GM18526 (cell line): ENCODE data around the gene C1orf21.

ENCODE experiments used
- POLR2A ChIP-seq: IDR thresholded peaks from 3 replicates; pipeline ENCODE4 v1.6.1; 2011; ENCODE audit not compliant: insufficient read length; ENCODE audit errors: extremely low read depth

The C1orf21 gene

GRCh38 chr1:184497959-184498723, 111.3 kb downstream of the C1orf21 start:
- TF ChIP-seq POLR2A = no peak

GRCh38 chr1:184499616-184500015, 112.8 kb downstream of the C1orf21 start:
- no peak for TF ChIP-seq POLR2A

DNA sequence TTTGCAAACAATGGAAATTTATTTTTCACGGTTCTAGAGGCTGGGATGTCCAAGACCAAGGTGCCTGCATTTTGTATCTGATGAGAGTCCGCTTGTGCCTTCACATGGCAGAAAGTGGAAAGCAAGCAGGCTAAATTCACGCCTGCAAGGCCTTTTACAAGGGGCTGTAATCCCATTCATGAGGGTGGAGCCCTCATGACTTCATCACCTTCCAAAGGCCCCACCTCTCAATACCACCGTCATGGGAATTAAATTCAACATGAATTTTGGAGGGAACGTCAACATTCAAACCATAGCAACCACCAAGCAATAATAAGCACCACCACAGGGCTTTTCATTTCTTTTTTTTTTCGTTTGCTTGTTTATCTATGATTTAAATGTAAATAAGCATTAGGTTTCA, 115.3 kb downstream of the C1orf21 start:
- TF ChIP-seq POLR2A = no peak

DNA sequence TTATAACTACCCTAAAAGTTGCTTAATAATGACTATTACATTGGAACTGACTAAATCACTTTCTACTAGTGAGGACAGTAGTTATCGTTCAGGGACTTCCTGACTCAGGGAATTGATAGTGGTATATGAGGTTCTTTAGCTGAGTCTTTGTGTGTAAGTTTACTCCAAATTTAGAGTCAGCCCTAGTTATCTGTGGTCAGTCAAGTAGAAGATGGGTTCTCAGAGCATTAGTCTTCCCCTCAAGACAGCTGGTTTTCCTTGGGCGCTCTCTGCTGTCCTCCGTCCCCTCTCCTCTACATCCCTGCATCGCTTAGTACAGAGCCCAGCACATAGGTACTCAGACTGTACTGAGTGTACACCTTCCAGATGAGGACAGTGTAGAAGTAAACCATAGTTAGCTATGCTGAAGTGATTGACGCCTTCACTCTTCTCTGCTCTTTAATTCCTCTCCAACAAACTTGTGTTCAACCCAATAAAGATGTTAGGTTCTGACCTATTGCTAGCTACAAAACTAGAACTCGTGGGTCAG, 116.5 kb downstream of the C1orf21 start:
- TF ChIP-seq POLR2A = no peak

DNA sequence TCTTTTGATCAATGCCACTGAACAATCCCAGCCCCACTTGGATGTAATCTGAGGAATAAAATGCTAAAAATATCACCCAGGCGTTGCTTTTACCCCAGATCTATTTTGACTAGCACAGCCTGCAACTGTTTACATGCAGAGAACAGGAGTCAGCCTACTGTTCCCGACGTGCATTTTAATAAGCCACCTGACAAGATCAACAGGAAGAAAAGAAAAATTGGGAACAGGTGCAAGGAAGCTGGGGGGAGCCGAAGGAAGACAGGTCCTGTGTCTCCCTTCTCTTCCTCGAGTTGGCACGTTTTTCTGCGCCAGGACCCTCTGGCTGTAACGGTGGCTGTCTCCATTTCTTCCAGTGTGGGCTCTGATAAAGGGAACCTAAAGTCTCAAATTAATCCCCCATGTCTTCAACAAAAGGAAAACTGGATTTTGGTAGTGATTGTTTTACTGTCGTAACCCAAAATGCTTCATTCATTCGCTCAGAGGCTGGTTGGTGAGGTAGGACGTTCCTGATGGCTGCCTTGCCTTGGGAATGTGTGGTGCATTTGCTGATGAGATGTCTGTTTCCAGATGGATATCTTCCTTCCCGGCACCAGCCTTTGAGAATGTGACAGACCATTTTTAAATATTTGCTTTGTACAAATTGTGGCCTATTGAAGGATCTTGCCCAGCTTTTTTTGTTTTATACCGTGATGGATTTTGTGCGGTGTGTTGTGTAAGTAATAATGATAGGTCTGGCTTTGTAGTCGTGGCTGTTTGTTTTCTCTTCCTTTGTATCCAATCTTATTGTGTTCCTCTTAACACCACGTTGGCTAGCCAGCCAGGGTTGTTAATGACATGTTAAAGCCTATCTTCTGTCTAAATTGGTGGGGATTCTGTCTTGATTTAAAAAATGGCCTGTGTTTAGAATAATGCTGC, 117.5 kb downstream of the C1orf21 start:
- no peak for TF ChIP-seq POLR2A

- no peak for TF ChIP-seq POLR2A
Measured at GRCh38 chr1:184504955-184505338, 118.1 kb downstream of the C1orf21 start.

- no peak for TF ChIP-seq POLR2A
Measured at GRCh38 chr1:184506481-184506880, 119.7 kb downstream of the C1orf21 start.

GRCh38 chr1:184507165-184507564, 120.3 kb downstream of the C1orf21 start:
- TF ChIP-seq POLR2A = no peak

DNA sequence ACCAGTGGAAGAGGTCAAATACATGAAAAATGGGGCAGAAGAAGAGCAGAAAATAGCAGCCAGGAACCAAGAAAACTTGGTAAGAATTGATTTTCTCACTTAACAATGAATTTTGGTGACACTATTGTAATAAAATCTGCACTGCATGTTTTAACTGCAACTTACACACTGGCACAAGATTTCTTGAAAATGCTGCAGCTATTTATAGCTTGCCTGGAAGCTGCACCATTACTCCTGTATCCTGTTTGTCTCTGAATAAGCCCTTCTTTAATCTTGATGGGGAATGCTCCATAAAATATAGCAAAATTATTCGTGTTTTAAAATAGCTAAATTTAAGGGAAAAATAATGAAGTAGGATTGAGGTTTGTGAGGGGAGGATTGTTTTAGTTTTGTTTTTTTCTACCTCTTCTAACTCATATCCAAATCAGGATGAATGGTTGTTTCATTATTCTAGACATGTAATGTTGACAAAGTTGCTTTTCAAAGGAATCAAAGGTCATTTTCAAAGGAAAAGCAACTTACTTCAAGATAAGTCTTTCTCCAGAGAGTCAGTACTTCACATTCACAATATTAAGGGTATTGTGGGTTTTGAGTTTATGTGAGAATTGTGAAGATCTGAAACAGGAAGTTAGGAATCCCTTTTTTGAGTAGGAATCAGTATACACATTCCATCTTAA, 120.9 kb downstream of the C1orf21 start:
- TF ChIP-seq POLR2A = no peak

GRCh38 chr1:184509105-184509504, 122.3 kb downstream of the C1orf21 start:
- no peak for TF ChIP-seq POLR2A

DNA sequence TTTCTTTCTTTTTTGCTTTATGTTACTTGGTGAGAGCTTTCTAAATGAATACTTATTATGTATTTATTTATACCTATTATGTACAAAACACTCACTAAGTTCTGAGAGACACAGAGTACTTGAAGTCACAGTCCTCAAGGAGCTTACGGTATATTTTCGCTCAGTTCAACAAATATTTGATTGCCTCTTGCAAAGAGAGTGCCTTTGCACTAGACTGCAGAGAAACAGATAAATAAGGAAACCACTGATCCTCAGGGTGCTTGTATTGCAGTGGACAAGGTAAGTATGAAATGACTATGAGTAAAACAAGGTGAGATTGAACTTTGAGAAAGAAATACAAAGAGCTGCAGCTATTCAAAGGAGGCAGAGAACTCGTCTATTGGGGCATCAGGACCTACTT, 123.3 kb downstream of the C1orf21 start:
- TF ChIP-seq POLR2A = no peak

GRCh38 chr1:184512724-184513123, 125.9 kb downstream of the C1orf21 start:
- no peak for TF ChIP-seq POLR2A

DNA sequence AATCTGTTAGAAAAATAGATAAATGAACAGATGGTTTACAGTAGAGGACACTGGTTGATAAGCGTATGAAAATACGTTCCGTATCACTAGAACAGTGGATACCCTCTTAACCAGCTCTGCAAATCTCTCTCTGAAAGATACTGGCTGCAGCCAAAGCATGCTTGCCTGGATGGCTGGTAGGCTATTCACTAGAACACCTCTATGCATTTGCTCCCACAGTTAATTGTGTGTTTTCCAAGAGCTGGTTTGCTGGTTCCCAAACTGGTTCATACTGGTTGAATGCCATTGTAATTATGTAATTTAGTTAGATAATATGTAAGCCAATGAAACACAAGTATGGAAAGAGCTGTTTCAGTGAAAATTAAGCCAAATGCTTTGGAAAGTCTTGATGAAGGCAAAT, 126.6 kb downstream of the C1orf21 start:
- no peak for TF ChIP-seq POLR2A

DNA sequence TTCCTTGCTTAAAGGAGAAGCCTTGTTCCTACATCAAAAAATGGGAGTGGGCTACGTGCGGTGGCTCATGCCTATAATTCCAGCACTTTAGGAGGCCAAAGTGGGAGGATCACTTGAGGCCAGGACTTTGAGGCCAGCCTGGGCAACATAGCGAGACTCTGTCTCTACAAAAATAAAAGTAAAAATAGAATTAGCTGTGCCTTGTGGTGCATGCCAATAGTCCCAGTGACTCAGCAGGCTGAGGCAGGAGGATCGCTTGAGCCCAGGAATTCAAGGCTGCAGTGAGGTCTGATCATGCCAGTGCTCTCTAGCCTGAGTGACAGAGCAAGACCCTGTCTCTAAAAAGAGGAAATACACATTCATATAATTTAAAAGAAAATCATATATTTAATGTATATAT, 127.1 kb downstream of the C1orf21 start:
- no peak for TF ChIP-seq POLR2A

DNA sequence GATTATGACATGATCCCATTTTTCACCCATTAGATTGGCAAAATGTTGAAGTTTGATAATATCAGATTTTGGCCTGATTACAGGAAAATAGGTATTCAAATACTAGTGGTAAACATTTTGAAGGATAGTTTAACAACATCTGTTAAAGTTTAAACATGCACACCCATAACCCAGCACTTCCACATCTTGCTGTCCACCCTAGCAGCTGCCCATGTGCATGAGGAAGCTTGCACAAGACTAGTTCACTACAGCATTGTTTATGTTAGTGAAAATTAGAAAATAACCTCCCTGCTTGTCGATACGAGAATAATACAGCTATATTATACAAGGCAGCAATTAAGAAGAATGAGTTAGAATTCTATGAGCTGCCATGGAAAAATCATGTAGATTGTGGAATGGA, 127.6 kb downstream of the C1orf21 start:
- TF ChIP-seq POLR2A = no peak

- no peak for TF ChIP-seq POLR2A
Measured at GRCh38 chr1:184517130-184517529, 130.3 kb downstream of the C1orf21 start.

DNA sequence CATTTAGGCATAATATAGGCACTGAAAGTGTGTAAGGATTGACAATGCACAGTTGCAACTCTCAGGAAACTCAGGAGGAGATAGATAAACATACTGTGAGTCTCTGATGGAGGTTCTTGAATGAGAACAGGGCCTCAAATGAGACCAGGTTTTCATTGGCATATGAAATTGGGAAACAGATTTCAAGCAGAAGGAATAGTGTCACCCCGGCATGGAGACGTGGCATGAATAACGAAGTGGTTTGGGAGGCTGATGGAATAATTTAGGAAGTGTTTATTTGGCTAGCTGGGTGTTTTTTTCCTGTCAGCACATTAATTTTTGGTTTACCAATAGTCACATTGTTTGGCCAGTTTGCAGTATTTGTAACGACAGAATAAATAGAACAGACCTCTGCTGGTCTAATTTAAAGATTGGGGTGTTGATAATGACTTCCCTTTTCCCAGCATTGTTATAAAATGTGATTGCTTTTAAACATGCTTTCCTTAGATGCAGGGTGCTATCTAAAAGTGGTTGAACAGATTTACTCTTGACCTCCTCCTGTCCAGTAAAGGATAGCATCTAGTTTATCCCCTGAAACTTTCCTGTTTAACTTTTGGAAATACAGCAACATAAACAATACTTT, 132.0 kb downstream of the C1orf21 start:
- no peak for TF ChIP-seq POLR2A
